Activated naive CD4-positive, alpha-beta T cell treated with Interleukin-2 at 50 U/mL for 16 hours (primary cell): Measurements from ENCODE around the gene ZNF638.

Experiments
- DNase-seq: peaks from one replicate; pipeline ENCODE4 v3.0.0-alpha.2; 2020

Gene ZNF638

DNA sequence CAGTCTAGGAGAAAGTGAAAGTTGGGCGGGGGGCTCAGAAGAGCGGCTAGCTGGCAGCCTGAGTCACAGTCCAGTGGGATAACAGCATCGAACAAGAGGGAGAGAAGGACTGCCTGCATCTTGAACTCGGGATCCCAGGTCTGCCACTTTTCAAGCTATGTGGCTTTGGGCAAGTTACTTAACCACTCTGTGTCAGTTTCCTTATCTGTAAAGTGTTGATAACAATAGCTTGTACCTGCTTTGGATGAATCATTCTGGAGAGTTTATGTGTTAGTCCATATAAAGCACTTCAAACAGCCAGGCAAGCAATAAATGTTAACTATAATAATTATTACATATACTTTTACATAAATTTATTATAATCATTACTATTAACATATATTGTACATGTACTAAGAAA lies 126.3 kb downstream of the ZNF638 start:
- DNase-seq = no peak

DNA sequence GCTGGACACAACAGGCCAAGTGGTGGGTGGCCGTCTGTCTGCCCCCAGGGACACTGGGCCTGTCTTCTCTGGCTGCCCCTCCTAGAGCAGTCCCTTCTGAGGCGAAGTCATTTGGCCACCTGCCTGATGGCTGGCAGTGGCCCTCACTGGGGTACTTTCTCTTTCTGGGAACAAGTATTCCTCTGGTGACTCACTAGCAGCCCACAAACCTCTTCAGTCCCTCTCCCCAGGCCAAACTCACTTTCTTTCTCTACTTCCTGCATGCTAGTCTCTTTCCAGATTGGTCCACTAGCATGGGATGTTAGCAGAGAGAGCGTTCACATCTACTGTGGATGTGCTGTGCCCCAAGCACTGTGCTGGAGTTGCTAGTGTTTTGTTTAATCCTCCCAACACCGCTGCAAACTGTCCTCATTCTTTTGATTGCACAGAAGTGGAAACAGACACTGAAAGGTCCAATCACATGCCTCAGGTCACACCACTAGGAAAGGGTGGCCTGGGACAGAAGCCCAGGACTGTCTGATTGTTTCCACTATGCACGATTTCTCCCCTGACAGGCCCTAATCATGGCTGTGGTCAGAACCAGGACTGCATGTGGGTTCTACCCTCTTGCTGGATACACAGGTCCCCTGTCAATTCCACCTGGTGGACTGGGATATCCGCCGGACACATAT lies 127.0 kb downstream of the ZNF638 start:
- DNase-seq = no peak

DNA sequence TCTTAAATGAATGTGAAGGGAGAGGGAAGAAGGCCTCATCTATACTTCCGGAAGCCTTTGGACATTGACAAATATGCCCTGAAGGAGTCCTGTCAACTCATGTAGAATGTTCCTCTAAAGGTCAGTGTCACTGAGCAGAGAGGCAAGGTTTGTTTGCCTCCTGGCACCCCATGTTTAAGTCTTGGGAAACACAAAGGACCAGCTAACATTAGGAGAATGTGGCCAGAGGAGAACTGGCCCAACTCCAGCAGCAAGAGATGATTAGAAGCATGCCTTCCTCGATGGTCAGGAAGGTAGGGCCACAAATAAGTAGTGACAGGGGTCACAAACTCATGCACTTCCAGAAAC lies 127.5 kb downstream of the ZNF638 start:
- DNase-seq = no peak

DNA sequence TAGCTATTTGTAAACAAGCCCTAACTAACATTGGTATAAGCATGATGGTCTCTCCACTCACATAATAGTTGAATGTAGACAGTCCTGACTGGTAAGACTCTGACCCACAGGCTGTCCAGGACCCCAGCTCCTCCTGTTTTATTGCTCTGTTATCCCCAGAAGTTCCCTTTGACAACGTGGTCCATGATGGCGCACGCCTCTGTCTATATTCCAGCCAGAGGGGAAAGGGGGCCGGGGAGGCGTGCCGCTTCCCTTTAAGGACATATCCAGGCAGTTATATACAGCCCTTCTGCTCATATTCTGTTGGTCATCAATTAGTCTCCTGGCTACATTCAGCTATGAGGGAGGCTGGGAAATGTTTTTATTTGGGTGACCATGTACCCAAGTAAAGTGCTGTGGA lies 128.5 kb downstream of the ZNF638 start:
- no peak for DNase-seq

DNA sequence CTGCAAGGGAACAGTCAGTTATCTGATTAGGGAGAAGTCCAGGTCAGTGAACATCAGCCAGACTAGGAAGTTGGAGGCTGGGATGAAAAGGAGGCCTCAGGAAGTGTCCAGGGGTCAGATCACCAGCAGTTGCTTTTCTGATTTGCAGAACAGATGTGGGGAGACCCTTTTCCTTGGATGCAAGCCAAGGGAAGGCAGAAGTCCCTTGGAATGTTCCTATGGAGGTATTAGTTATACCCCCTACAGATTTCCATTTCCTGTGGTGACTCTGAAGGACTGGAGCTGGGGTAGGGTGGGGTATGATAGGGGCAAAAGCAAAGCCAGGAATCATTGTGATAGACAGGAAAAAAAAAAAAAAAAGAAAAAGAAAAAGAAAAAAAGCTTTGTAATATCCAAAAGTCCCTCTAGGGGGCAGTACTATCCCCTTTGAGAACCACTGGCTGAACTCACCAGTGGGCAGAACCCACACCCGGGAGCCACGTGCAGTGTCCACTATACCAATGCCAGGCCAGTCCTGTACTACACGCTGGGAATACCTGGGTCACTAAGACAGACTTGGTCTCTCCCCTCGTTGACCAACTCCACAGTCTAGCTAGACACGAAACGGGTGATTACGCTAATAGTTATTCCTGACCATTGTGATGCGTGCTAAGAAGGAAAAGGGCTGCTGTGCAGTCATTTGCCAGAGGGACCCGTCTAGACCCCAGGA lies 129.2 kb downstream of the ZNF638 start:
- DNase-seq = no peak

DNA sequence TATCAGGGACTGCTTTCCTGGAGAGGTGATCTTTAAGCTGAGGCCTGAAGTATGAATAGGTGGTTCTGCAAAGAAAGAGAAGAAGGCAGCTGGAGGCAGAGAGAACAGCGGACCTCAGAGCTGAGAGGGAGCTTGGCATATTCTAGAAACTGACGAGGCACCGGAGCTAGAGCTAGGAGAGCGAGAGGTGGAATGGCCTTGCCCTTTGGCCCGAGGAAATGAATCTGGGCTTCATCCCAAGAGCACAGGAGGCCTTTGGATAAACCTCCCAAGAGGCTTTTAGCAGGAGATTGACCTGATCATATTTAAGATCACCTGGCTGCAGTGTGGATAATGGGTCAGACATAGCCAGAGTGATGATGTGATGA lies 129.7 kb downstream of the ZNF638 start:
- no peak for DNase-seq

DNA sequence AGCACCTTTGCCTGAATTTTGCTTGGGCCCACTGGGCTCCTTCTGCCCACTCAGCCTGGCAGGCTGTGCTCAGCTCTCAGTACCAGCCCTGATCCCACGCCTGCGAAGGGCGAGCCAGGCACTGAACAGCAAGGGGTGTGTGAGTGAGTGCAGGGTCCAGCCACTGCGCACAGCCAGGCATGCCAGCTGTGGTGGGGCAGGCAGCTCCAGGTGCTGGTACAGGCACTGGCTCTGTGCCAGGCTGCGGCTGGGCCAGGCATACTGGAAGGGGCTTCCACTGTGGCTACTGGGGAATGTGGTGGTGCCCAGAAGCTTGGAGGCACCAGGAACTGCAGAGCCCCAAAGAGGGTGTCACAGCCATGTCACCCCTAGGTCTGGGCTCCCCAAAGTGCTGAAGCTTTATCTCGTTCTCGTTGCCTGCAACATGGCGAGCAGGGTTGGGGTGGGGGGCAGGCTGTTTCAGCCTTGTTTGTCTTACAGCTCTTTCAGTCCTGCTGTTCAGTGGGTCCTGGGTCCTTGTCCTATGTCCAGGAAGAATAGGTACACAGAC lies 130.5 kb downstream of the ZNF638 start:
- DNase-seq = no peak

DNA sequence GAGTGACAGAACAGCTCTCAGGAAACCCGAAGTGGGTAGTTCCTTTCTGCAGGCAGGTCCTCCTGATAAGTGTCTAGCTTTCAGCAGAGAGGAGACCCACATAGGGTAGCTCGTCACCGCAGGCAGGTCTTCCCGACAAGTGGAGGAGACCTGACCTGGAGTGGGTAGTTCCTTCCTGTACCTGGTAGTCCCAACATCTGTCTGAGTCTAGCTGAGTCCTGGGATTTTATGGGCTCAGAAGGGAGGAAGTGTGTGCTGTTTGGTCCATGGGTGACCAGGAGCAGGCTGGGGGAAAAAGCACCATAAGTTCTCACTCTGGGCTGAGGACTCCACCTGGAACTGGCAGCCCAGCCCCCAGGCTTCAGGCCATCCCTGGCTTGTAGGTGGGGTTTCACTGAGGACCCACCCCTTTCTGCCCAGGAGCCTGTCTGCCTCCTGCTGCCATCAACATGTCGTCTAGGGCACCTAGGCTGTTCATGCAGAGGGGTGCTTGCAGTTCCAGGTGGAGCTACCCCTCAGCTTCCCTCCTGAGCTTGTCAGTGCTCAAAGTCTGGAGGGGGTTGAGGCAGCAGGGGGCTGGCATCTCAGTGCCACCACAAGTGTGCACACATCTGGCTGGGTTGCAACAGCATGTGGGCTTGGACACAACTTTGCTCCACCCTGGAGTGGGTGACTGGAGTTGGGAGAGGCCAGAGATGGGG lies 131.2 kb downstream of the ZNF638 start:
- DNase-seq = no peak

DNA sequence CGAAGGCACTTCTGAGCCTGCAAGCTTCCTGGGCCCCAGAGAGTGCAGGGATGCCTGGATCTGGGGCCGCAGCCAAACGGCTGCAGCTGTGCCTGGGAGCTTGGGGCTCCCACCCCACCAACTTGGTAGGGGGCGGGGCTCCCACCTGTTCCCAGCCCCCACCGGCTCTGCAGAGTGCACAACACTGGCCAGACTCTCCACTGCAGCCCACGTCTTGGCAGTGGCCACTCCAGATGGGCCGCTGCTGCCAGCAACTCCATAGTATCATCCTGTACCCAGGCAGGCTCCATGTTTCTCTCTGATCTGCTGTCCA lies 131.7 kb downstream of the ZNF638 start:
- no peak for DNase-seq

DNA sequence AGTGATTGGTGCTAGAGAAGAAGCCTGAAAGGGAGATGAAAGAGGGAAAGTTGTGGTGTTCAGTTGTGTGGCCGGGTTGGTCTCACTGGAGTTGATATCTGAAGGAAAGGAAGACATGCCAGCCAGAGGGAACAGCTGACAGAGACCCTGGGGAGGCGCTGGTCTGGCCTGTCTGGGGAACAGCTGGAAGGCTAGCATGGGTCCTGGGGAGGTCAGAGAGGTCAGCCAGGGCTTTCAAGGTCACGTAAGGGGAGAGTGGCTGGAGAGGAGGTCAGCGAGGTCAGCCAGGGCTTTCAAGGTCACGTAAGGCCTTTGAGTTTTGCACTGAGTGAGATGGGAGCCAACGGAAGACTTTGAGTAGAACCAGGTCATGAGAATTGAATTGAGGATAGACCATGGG lies 132.8 kb downstream of the ZNF638 start:
- DNase-seq = no peak

DNA sequence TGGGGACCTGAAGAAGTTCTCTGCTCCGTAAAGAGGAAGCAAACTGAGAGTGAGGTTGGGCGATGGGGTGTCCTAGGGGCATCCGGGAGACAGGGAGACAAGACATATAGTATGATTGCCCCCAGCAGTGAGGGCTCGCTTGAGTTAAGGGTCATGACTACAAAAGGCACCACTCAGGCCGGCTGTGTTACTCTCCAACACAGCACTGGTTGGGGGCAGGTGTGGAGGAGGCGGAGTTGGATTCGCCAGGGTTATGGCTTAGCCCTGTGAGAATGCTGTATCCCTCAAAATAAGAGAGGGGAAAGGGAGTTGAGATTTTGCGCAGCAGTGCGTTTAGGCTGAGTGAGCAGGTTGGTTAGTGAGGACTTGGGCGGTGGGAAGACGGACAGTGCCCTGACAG lies 133.8 kb downstream of the ZNF638 start:
- no peak for DNase-seq

DNA sequence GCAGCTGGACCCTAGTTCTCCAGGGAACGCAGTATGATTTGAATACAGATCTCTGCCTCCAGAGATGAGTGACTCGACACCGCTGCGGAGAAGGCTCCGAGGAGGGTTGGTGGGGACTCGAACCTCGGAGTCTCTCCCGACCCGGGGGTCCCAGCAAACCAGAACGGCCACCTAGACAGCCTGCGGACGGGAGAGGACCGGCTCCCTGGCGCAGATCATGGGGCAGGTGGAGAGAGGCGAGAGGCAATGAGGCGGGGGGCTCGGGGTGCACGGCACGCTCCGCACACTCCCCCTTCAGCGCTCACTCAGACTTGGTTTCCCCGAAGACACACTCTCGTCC lies 134.3 kb downstream of the ZNF638 start:
- no peak for DNase-seq

DNA sequence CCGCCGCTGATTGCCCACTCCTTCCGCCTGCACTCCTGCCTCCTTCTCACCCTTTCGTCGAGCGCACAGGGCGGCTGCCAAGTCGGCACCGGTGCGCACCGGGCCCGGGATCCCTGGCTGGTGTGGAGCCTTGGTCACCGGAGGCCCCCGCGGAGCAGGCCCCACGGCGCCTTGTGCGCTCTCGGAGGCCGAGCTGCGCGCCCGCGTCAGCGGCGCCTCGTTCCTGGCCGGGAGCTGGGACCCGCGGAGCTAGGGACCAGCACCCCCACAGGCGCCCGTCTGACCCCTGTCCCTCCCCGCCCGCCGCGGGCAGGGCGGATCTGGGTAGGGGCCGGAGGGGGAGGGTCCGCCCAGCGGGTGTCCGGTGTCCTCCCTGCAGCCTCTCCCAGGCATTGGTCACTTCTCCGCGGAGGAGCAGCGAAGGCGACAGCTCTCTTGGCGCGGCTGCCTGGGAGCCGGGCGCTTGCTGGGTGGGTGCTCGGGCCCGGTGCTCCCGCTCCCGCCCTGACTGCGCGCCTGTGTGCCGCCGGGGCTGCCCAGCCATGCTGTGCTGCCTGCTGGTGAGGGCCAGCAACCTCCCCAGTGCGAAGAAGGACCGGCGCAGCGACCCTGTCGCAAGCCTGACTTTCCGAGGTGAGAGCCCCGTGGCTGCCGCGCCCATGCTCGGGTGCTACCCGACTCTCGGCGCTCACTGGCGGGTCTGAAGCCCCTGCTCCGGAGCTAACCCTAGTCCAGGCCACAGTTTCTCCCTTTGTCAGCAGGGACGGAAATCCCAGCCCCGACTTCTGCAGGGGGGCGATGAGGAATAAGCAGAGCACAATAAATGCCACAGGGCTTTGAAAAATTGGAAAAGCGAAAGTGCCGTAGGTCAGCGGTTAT lies 135.0 kb downstream of the ZNF638 start:
- no peak for DNase-seq

DNA sequence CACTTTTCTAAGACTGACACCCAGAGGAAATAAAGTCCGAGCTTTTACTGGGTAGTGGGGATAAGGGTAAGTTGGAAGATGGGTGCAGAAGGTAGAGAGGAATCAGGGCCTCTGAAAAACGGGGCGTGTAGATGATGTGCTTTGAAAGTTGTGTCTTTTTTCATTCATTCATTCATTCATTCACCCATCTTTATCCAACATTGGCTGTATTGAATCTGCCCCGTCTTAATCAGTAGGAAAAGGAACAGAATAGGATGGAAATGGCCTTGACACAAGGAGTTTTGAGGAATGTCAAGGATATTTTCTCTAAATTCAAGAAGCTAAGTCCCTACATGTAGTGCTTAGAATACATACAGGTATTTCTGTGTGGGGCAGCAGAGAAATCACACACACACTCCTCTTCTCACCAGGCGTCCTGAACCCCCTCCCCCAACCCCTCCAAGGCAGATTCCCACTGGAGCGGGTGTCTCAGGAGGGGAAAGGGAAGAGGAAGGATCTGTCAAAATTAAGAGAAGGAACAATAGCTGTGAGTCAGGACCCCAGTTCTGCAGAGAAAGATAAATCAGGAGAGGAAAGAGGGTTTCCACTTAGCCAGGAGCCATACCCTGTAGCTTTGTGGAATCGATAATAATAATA lies 135.7 kb downstream of the ZNF638 start:
- no peak for DNase-seq

DNA sequence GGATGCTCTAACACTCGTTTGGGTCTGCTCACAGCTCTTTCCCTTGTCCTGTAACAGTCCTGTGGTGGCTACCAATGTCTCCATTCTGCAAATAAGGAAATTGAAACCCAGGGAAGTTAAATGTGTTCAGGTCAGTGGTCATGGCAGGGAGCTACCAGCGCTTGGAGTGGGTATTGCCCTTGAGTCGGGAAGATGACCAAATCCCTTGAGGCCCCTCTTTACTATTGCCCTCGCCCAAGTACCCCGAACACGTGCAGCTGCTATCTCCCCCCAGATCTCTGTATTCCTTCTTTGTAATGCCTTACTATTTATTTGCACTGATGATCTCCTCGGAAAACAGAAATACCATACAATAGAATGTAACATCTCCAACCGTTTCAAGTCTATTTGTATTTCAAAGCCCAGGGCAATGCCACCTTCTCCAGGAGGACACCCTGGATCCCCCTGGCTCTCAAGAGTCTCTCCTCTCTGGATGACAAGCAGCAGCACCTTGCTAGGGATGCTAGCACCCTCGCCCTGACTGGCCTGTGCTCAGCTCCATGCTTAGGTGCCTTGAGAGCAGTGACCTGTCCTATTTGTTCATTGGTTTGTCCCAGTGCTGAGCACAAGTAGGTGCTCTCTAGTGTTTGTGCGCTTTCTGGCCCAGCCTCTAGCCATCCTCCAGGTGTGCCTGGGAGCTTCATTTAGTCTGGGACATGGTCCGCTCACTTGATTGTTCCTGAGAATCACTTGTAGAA lies 136.9 kb downstream of the ZNF638 start:
- no peak for DNase-seq

DNA sequence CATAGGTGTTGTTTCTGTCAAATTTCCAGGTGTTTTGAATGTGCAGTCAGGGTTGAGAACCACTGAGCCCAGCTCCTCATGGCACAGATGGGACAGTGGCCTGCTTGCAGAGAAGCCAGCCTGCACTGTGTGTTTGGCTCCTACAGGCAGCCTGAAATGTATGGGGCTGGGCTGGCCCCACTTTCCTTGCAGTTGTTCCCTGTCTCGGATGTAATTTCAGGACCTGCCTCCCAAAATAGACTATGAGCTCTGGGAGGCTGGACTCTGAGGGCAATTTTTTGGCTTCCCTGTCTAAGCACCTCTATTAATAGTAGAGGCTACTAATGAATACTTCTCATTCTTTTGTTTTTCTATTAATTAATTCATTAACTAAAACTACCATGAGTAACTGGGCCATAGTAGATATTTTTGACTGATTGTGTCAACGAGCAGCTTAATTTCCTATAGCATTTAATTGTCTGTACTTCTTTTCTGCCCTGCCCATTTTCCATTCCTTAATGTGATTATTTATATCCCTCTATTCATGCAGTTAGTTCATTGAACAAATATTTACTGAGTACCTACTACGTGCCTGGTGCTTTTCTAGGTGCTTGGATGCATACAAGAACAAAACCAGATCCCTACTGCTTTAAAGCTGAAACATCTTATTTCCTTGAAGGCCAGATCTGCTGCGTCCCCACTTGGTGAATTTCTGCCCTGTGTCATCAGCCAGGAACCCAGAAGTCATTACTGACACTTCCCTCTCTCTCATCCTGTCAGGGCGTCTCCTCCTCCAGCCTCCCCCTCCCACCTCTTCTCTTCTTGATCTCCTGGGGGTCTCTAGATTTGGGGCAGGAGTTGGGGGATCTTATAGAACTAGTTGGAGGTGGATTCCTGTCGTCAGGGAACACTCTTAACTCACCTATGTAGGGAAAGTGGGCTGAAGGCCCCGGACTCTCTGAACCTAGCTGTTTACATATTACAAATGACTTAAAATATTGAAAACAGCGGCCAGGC lies 138.1 kb downstream of the ZNF638 start:
- no peak for DNase-seq

DNA sequence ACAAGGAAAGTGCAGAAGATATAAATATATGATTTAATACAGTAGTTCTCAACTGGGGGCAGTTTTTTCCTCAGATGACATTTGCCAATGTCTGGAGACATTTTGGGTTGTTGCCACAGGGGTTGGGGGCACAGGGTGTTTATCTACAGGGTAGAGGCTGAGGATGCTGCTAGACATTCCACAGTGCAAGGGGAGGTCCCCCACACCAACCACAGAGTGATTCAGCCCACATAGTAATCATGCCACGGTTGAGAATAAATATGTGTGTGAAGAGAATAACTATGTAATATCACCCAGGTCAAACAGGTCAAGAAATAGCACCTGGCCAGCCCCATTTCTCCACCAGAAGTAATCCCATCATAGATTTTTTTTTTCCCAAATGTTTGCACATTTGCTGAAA lies 139.7 kb downstream of the ZNF638 start:
- DNase-seq = no peak

DNA sequence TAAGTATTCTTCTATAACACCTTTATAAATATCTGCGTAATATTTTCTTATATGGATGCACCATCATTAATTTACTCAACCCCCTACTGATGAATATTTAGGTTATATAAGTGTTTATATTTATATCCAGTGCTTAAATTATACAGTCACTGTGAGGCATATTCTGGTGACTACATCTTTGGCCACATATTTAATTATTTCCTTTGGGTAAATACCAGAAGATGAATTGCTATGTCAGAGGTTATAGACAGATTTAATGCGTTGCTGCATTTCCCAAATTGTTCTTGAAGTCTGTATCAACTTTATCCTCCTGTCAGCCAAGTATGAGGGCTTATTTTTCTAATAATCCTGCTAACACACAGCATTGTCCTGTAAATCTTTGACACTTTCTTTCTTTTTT lies 140.4 kb downstream of the ZNF638 start:
- no peak for DNase-seq

DNA sequence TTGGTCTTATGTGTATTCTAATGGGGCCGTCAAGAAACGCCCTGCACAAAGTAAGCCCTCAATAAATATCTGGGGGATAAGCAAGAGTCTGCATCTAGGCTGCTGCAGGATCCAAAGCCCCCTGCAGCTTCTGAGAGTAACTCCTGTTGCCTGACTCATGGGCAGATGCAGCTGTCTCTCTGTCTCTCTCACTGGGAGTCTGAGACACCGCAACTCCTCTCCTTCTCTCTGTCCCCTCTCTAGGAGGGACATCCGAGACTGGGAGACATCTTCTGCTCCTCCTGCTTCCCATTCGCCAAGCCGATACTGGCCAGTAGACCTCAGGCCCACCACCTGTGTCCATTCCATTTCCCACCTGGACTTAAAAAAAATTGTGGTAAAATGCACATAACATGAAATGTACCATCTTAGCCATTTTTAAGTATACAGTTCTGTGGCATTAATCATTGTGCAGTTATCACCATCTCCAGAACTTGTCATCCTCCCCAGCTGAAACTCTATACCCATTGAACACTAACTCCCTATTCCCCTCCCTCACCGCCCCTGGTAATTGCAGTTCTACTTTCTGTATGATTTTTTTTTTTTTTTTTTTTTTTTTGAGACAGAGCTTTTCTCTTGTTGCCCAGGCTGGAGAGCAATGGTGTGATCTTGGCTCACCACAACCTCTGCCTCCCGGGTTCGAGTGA lies 141.9 kb downstream of the ZNF638 start:
- no peak for DNase-seq

DNA sequence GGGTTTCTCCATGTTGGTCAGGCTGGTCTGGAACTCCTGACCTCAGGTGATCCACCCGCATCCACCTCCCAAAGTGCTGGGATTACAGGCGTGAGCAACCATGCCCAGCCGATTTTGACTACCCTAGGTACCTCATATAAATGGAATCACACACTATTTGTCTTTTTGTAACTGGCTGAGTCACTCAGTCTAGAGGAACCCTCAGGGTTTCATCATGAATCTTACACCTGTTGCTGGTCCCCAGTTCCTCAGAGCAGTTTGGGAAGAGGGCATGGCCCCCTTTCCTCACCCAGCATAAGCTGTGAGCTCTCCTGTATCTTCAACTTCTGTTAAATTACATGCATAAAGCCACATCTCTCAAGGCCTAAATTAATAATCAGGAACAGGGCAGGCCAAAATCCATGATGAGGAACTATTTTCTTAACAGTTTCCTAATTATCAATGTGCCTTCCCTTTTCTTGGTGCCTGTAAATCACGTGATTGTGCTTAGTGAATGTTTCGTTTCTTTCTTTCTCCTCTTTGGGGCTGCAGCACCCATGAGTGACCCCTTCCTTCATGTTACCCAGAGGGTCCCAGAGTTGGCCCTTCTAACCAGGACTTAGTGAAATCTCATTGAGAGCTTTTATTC lies 142.6 kb downstream of the ZNF638 start:
- no peak for DNase-seq
